ENCODE measurements around the gene SAFB2.

SAFB2 gene

DNA sequence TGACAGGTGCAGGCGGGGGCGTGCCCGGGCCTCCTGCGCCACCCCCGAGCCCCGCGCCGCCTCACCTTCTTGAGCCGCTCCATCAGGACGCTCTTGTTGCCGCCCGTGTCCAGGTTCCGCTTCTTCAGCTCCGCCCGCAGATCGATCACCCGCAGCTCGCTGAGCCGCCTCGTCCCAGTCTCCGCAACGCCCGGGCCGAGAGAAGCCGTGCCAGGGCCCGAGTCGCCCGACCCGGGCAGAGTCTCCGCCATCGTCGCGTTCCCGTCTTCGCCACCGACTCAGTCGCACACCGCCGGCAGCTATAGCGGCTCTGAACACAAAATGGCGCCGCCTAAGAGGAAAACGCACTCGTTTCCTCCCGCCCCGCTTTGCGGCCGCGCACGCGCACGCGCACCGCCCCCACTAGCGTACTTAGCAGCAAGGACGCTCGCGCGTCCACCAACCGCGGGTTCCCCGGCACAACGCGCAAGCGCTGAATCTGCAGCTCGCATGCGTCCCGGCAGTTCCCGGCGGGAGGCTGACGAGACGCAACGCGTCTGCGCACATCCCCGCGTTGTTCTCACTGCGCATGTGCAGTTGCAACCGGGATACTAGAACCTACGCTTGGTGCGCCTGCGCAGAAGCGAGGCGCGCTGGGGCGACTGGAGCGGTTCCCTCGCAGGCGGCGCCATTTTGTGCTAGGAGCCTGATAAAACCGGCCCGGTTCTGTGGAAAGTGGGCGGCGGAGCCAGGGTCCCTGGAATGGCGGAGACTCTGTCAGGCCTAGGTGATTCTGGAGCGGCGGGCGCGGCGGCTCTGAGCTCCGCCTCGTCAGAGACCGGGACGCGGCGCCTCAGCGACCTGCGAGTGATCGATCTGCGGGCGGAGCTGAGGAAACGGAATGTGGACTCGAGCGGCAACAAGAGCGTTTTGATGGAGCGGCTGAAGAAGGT lies at the start of gene SAFB2, which contains the start of gene SAFB:
Gene SAFB2 (minus strand): TSS at position 312 of the 932 bp plus-strand sequence. CDS start 61 bp downstream, at position 251.
Gene SAFB (plus strand): TSS at position 619 of the 932 bp plus-strand sequence. CDS start 123 bp downstream, at position 742.
- DNase-seq (ENCODE audit: low read depth, low spot score), result peak; percentile 100

- DNase-seq (ENCODE audit: low read depth, low spot score), result no peak
Measured at GRCh38 chr19:5671600-5671999, 49.0 kb upstream of the SAFB2 start.

- no peak for DNase-seq (ENCODE audit: low read depth, low spot score)
Measured at GRCh38 chr19:5669212-5669611, 46.6 kb upstream of the SAFB2 start.

DNA sequence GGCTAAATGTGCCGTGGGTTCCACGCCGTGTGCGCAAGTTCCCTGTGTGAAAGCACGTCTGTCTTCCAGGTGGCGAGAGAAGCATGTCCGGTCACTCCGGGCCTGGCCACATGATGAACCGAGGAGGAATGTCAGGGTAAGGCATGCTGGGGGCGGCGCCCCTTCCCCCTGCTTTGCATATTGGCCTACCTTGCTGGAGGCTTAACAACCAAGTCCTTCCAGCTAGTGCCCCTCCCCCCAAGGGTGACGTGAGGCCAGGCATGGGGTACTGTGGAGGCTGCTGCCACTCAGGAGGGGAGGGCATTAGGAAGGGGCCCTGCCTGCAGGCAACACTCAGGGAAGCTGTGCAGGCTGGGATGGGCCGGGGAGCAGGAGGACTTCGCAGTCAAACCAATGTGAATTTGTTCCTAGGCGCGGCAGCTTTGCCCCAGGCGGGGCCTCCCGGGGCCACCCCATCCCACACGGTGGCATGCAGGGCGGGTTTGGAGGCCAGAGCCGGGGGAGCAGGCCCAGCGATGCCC lies 45.2 kb upstream of the SAFB2 start:
- DNase-seq (ENCODE audit: low read depth, low spot score), result no peak

- DNase-seq (ENCODE audit: low read depth, low spot score), result no peak
Measured at GRCh38 chr19:5666921-5667610, 44.5 kb upstream of the SAFB2 start.

GRCh38 chr19:5665781-5666513 lies 43.4 kb upstream of the SAFB2 start:
- peak; percentile 53 for DNase-seq (ENCODE audit: low read depth, low spot score)

DNA sequence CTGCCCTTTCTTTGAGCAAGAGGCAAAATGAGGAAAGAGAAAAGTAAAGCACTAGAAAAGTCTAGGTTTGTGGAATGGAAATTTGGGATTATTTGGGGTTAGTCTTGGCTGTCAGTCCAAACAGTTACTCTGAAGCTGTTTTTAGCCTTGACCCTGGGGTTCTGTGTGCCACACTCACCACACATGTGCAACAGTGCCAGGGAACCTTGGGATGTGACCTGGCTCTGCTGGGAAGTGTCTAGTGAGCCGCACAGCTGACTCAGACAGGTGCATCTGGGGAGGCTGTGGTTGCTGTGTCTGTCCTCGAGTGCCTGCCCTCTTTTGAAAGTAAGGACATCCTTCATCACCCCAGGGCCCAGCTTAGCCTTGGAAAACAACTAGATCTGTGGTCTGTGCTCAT lies 41.9 kb upstream of the SAFB2 start:
- no peak for DNase-seq (ENCODE audit: low read depth, low spot score)

DNA sequence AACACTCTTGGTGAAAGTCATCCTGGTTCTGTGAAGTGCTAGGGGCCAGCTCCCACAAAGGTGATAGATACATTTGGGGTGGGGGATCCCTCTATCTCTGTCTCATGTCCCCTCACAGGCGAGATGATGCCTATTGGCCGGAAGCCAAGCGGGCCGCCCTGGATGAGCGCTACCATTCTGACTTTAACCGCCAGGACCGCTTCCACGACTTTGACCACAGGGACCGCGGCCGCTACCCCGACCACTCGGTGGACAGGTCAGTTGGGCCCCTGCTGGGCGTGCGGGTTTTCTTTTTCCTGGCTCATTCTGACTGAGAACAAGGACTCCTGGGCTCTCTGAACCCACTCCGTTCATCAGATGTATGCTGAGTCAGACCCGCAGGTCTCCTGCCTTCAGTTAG lies 41.3 kb upstream of the SAFB2 start:
- DNase-seq (ENCODE audit: low read depth, low spot score), result no peak

- no peak for DNase-seq (ENCODE audit: low read depth, low spot score)
Measured at GRCh38 chr19:5661483-5661882, 38.9 kb upstream of the SAFB2 start.

DNA sequence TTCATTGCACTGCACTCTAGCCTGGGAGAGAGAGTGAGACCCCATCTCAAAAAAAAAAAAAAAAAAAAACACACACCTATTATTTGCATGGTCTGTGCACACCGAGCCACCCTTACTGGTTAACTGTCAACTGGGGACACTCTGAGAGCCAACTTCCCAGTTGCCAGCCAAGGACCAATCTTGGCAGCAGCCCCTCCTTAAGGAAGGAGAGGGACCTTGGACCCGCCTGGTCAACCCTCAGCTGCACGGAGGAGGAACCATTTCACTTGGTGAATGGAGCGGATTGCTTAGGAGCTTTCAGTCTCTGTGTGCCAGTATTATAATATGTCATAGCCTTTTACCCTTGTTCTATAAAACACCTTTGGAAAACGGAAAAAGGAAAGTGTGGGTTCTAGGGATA lies 32.8 kb upstream of the SAFB2 start:
- no peak for DNase-seq (ENCODE audit: low read depth, low spot score)

DNA sequence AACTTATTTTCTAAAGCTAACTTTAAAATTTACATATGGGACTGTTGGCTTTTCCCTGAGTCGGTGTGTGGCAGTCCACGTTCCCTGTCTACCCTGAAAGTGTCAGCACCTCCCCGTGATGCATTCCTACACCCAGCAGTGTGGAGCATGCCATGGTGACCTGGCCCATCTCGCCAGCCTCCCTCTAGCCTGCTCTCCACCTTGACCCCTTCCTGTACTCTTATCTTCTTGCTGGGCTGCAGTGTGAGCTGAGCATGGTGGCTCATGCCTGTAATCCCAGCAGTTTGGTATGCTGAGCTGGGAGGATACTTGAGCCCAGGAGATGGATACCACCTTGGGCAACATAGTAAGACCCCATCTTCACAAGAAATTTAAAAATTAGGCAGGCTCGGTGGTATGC lies 32.4 kb upstream of the SAFB2 start:
- no peak for DNase-seq (ENCODE audit: low read depth, low spot score)

- no peak for DNase-seq (ENCODE audit: low read depth, low spot score)
Measured at GRCh38 chr19:5652261-5652660, 29.7 kb upstream of the SAFB2 start.

DNA sequence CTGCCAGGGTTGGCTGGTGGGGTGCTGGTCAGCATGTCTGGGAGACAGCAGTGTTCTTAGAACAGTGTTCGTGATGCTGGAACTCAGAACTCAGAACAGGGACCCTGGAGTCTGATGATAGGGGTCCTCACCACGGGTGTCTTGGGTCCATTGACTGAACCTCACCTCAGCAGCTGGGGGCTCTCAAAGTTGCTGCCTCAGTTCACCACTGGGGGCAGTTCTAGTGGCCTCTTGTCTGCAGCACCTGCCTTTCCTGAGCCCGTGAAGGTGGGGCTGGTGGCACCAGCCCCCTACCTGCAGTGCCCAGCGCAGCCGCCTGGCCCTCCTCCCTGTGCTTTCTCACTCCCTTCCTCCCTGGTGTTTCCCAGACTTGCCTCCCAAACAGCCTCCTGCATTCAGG lies 28.8 kb upstream of the SAFB2 start:
- DNase-seq (ENCODE audit: low read depth, low spot score), result no peak

- DNase-seq (ENCODE audit: low read depth, low spot score), result no peak
Measured at GRCh38 chr19:5648464-5648863, 25.9 kb upstream of the SAFB2 start.

GRCh38 chr19:5646703-5647102 lies 24.1 kb upstream of the SAFB2 start:
- no peak for DNase-seq (ENCODE audit: low read depth, low spot score)

- no peak for DNase-seq (ENCODE audit: low read depth, low spot score)
Measured at GRCh38 chr19:5645409-5645808, 22.8 kb upstream of the SAFB2 start.

DNA sequence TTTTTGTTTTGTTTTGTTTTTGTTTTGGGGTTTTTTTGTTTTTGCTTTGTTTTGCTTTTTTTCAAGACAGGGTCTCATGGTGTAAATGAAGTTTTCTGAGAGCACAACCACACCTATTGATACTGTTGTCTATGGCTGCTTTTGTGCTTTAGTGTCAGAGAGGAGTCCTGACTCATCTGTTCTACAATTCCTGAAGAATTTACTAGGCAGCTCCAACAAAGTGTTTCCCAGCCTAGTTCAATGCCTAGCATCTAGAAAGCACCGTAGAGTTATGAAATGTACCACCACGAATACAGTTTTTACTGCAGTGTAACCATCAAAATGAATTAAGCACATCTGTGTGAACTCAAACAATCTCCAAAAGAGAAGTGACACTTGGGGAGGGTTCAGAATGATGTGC lies 21.5 kb upstream of the SAFB2 start:
- peak; percentile 23 for DNase-seq (ENCODE audit: low read depth, low spot score)

DNA sequence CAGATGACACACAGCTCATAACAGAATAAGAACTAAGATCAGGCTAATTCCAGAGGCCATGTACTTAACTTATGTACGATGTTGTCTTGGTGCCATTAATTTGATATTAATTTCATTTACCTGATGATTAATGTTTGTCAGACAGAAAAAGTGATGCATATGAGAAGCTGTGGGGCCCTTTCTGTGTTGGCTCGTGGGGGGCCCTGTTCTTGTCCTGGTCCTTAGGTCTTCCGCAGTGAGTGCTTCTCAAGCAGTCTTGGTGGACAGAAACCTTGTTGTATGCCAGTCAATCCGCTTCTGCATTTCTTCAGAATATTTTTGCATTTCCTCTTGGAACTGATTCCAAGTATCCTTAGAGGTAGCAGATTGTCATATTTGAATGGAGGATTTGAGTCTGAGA lies 20.5 kb upstream of the SAFB2 start:
- no peak for DNase-seq (ENCODE audit: low read depth, low spot score)

- no peak for DNase-seq (ENCODE audit: low read depth, low spot score)
Measured at GRCh38 chr19:5642204-5642603, 19.6 kb upstream of the SAFB2 start.

DNA sequence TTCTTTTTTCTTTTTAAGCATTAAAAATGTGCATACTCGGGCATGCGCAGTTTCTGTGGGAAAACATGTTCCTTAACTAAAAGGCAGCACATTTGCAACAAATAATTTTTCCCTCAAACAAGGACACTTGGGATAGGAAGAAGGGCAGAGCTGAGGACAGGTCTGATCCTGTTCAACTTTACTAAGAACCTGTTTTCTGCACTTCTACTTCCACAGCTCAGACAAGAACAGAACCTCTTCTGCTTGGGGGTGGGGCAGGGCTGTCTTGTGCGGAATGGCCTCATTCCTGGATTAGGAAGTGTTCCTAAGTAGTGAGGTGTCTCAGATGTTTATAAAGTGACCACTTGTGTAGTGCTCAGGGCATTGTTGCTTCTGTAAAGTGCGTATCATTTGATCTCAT lies 18.6 kb upstream of the SAFB2 start:
- DNase-seq (ENCODE audit: low read depth, low spot score), result no peak

- DNase-seq (ENCODE audit: low read depth, low spot score), result no peak
Measured at GRCh38 chr19:5637971-5638370, 15.4 kb upstream of the SAFB2 start.

DNA sequence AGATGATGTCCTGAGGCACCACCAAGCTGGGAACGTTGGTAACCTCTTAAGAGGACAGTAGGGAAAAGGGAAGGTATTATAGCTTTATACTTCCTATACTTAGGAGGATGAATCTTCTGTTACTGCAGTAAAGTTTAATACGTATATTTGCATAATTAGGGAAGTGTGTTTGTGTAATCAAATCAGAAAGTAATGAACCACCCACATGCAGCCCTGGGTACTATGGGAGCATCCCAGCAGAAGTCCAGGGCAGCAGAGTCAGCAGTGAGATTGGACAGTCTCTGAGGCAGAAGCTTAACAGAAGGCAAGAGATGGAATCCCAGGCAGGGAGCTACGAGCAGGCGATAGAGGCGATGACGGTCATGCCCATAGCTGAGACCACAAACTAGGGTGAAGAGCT lies 12.9 kb upstream of the SAFB2 start:
- DNase-seq (ENCODE audit: low read depth, low spot score), result no peak

Data from astrocyte of the hippocampus (primary cell).